Medulla oblongata (tissue), 1 donor: ENCODE data around the gene SHANK1.
A peak's percentile ranks its signal among the peaks of the same experiment; 100 is the strongest.

Experiments used
- DNase-seq: peaks from one replicate; pipeline ENCODE4 v3.0.0-alpha.2; 2015; ENCODE audit errors: extremely low spot score

The SHANK1 gene

GRCh38 chr19:50728084-50728737 is 8.6 kb upstream of the SHANK1 start:
- peak; percentile 81 for DNase-seq

- no peak for DNase-seq
Observed at GRCh38 chr19:50725911-50726230, 6.3 kb upstream of the SHANK1 start.

- peak; percentile 6 for DNase-seq
Observed at GRCh38 chr19:50725218-50725910, 5.8 kb upstream of the SHANK1 start.

GRCh38 chr19:50724522-50725217 is 5.1 kb upstream of the SHANK1 start:
- peak; percentile 100 for DNase-seq

GRCh38 chr19:50723735-50724521 is 4.3 kb upstream of the SHANK1 start:
- no peak for DNase-seq

GRCh38 chr19:50723069-50723468 is 3.5 kb upstream of the SHANK1 start, which contains the start of gene CLEC11A:
TSS of gene CLEC11A (plus strand) at chr19:50723364. CDS start at chr19:50723526, 162 bp downstream.
- DNase-seq, result no peak

- DNase-seq, result no peak
Observed at GRCh38 chr19:50722201-50723013, 2.8 kb upstream of the SHANK1 start.

GRCh38 chr19:50721441-50722137 is 2.0 kb upstream of the SHANK1 start:
- peak; percentile 13 for DNase-seq

GRCh38 chr19:50720921-50721381 is 1.3 kb upstream of the SHANK1 start:
- DNase-seq, result no peak

- no peak for DNase-seq
Observed at GRCh38 chr19:50720181-50720920, 749 bp upstream of the SHANK1 start.

- DNase-seq, result no peak
Observed at GRCh38 chr19:50719119-50719435, 525 bp downstream of the SHANK1 start.

GRCh38 chr19:50718255-50719118 is 1.1 kb downstream of the SHANK1 start:
- no peak for DNase-seq

- DNase-seq, result no peak
Observed at GRCh38 chr19:50717891-50718254, 1.7 kb downstream of the SHANK1 start.

- DNase-seq, result no peak
Observed at GRCh38 chr19:50717026-50717723, 2.4 kb downstream of the SHANK1 start.

GRCh38 chr19:50716178-50717025 is 3.2 kb downstream of the SHANK1 start:
- DNase-seq, result no peak

- DNase-seq, result no peak
Observed at GRCh38 chr19:50713556-50714236, 5.9 kb downstream of the SHANK1 start.

- no peak for DNase-seq
Observed at GRCh38 chr19:50712833-50713232, 6.8 kb downstream of the SHANK1 start.
